Smooth muscle cell (in vitro differentiated cells): ENCODE measurements around the gene ASPRV1. TPM values are rescaled to one million over a fixed set of nuclear protein-coding genes. Genes with fewer than 3 reads are reported as not detected.
"Not testable (repeated sequence)": the region's sequence is repeated elsewhere in the genome, so short reads cannot be mapped to it uniquely, and the experiment has no call there.

Experiments
- DNase-seq: peaks from one replicate; lab custom pipeline; 2025; ENCODE audit not compliant: unreplicated experiment; lab: John Stamatoyannopoulos, UW
- H2AFZ ChIP-seq: fragments of 200-600 bp; sonication (generic); 2 replicates; pipeline ENCODE4 v1.6.0; 2016; ENCODE audit warnings: antibody characterized with exemption, low read depth, mild to moderate bottlenecking
- H3F3A ChIP-seq: fragments of 200-600 bp; sonication (generic); 2 replicates; pipeline ENCODE4 v1.6.0; 2017; ENCODE audit warnings: antibody characterized with exemption, low read depth
- H3K27ac ChIP-seq: fragments of 200-600 bp; sonication (generic); 2 replicates; pipeline ENCODE4 v1.5.1; 2016; ENCODE audit warnings: low read depth, mild to moderate bottlenecking
- H3K27me3 ChIP-seq: fragments of 200-600 bp; sonication (generic); 2 replicates; pipeline ENCODE4 v1.6.1; 2016; ENCODE audit warnings: low read depth, mild to moderate bottlenecking
- H3K36me3 ChIP-seq: fragments of 200-600 bp; sonication (generic); 2 replicates; pipeline ENCODE4 v1.5.1; 2016; ENCODE audit warnings: low read depth
- H3K4me1 ChIP-seq: fragments of 200-600 bp; sonication (generic); 2 replicates; pipeline ENCODE4 v1.5.1; 2016; ENCODE audit warnings: low read depth
- H3K4me2 ChIP-seq: fragments of 200-600 bp; sonication (generic); 2 replicates; pipeline ENCODE4 v1.6.0; 2016; ENCODE audit warnings: mild to moderate bottlenecking
- H3K4me3 ChIP-seq: fragments of 200-600 bp; sonication (generic); 2 replicates; pipeline ENCODE4 v1.5.1; 2016; ENCODE audit warnings: mild to moderate bottlenecking
- H3K79me2 ChIP-seq: fragments of 200-600 bp; sonication (generic); 2 replicates; pipeline ENCODE4 v1.6.0; 2016; ENCODE audit warnings: low read depth, mild to moderate bottlenecking
- H3K9ac ChIP-seq: fragments of 200-600 bp; sonication (generic); 2 replicates; pipeline ENCODE4 v1.6.0; 2016; ENCODE audit warnings: low read depth
- H3K9me3 ChIP-seq: fragments of 200-600 bp; sonication (generic); replicated peaks from 2 replicates; pipeline ENCODE4 v1.5.1; 2016; ENCODE audit warnings: low read depth
- H4K20me1 ChIP-seq: fragments of 200-600 bp; sonication (generic); 2 replicates; pipeline ENCODE4 v1.6.0; 2016; ENCODE audit warnings: low read depth
- CTCF ChIP-seq: fragments of 200-600 bp; sonication (generic); IDR thresholded peaks from 2 replicates; pipeline ENCODE4 v1.5.1; 2017; ENCODE audit warnings: borderline replicate concordance, mild to moderate bottlenecking, antibody characterized with exemption; ENCODE audit not compliant: insufficient read depth, poor library complexity, severe bottlenecking
- WGBS: methylation state at CpG from one replicate; pipeline ENCODE4 v1.1.7; 2016; ENCODE audit warnings: low lambda C conversion rate; 5-methylcytosine and 5-hydroxymethylcytosine counted together
- polyA plus RNA-seq: library from polyadenylated mRNA; unstranded; fragments of >200 nt; fragmentation: Nextera tagmentation; extraction: Ambion mirVana; gene quantifications from 2 replicates; pipeline ENCODE4 v1.2.1, GENCODE V29; 2016
- total RNA-seq: library from RNA; depleted of rRNA; stranded (reverse); fragments of >200 nt; gene quantifications from 2 replicates; pipeline ENCODE4 v1.2.3, GENCODE V29; 2014

ASPRV1 gene
- total and polyA plus RNA-seq, 2 experiments from 2014 or later, result 1.6 to 4.4 TPM

GRCh38 chr2:70002241-70002899 lies 40.9 kb upstream of the ASPRV1 start:
- H3K4me1 ChIP-seq, result no peaks in the 10 kb centered on the region
- WGBS, result 69% methylated on average over 2 of the region's 2 CpGs

GRCh38 chr2:70000529-70000928 lies 39.1 kb upstream of the ASPRV1 start:
- H4K20me1 ChIP-seq, H3K79me2 ChIP-seq, H3F3A ChIP-seq, H3K36me3 ChIP-seq, H3K27me3 ChIP-seq, H3K27ac ChIP-seq, H3K4me3 ChIP-seq, DNase-seq, H2AFZ ChIP-seq, H3K9me3 ChIP-seq, H3K4me2 ChIP-seq, H3K9ac ChIP-seq, H3K4me1 ChIP-seq: not testable (repeated sequence)
- 94% methylated on average over 6 of the region's 6 CpGs for WGBS

More at GRCh38 chr2:70002241-70002899, 40.9 kb upstream of the ASPRV1 start:
- no peaks in the 10 kb centered on the region for H3K36me3 ChIP-seq
- no peak overlapping the region for H3K27ac ChIP-seq
- TF ChIP-seq CTCF, result no peak
- H2AFZ ChIP-seq, result no peak overlapping the region
- no peaks in the 10 kb centered on the region for H3F3A ChIP-seq
- H3K27me3 ChIP-seq, result no peaks in the 10 kb centered on the region
- no peak overlapping the region for H3K9ac ChIP-seq
- H3K79me2 ChIP-seq, result no peaks in the 10 kb centered on the region
- DNase-seq, result no peak
- H3K4me2 ChIP-seq, result no peak overlapping the region
- H3K4me3 ChIP-seq, result no peak overlapping the region
- no peaks in the 10 kb centered on the region for H3K9me3 ChIP-seq
- no peaks in the 10 kb centered on the region for H4K20me1 ChIP-seq

GRCh38 chr2:69998761-69999160 lies 37.3 kb upstream of the ASPRV1 start:
- Histone ChIP-seq H3K9me3 (no peaks in the 10 kb centered on the region), H3K27ac (no peak overlapping the region), H3K36me3 (no peaks in the 10 kb centered on the region), H3K4me1 (no peaks in the 10 kb centered on the region), H4K20me1 (no peaks in the 10 kb centered on the region), H2AFZ (no peak overlapping the region), H3K4me3 (no peak overlapping the region), H3F3A (no peaks in the 10 kb centered on the region), H3K9ac (no peak overlapping the region), H3K27me3 (no peaks in the 10 kb centered on the region), H3K4me2 (no peak overlapping the region), H3K79me2 (no peaks in the 10 kb centered on the region)
- WGBS, result 96% methylated on average over 6 of the region's 6 CpGs
- DNase-seq, result no peak
- no peak for TF ChIP-seq CTCF

- no peak for DNase-seq
- H3K4me2 ChIP-seq, result no peak overlapping the region
- no peak overlapping the region for H3K27ac ChIP-seq
- no peak for TF ChIP-seq CTCF
- 73% methylated on average over 11 of the region's 11 CpGs for WGBS
- no peaks in the 10 kb centered on the region for H3F3A ChIP-seq
- no peak overlapping the region for H3K9ac ChIP-seq
- H3K9me3 ChIP-seq, result no peaks in the 10 kb centered on the region
- H3K79me2 ChIP-seq, result no peaks in the 10 kb centered on the region
- H4K20me1 ChIP-seq, result no peaks in the 10 kb centered on the region
- no peak overlapping the region for H3K4me3 ChIP-seq
- H3K4me1 ChIP-seq, result no peaks in the 10 kb centered on the region
- no peak overlapping the region for H2AFZ ChIP-seq
- H3K27me3 ChIP-seq, result no peaks in the 10 kb centered on the region
- no peaks in the 10 kb centered on the region for H3K36me3 ChIP-seq
Observed at GRCh38 chr2:69997015-69997830, 35.8 kb upstream of the ASPRV1 start.
